Activated T-helper 17 cell treated with anti-CD3 and anti-CD28 coated beads, Interleukin-2, amount 50 U/mL, for 72 hours (primary cell): ENCODE results near the gene CACNA2D1. TPM values are rescaled to one million over a fixed set of nuclear protein-coding genes. Genes with fewer than 3 reads are reported as not detected.

Experiments used
- ATAC-seq: fragments of 150-1000 bp; cut with Tn5 transposase; replicated peaks from 2 replicates; pipeline ENCODE4 v1.10.0; 2021; ENCODE audit warnings: mild to moderate bottlenecking, moderate library complexity
- H3K27ac Mint-ChIP-seq: one replicate; pipeline ENCODE4 v1.8.0; 2022; ENCODE audit warnings: mixed read lengths
- H3K27me3 Mint-ChIP-seq: one replicate; pipeline ENCODE4 v1.8.0; 2022; ENCODE audit warnings: mixed read lengths
- H3K36me3 Mint-ChIP-seq: one replicate; pipeline ENCODE4 v1.8.0; 2022; ENCODE audit warnings: low read depth, mild to moderate bottlenecking, mixed read lengths
- H3K4me1 Mint-ChIP-seq: one replicate; pipeline ENCODE4 v1.8.0; 2022; ENCODE audit warnings: mixed read lengths
- H3K4me3 Mint-ChIP-seq: one replicate; pipeline ENCODE4 v1.8.0; 2022; ENCODE audit warnings: mild to moderate bottlenecking, mixed read lengths
- H3K9me3 Mint-ChIP-seq: one replicate; pipeline ENCODE4 v1.8.0; 2022; ENCODE audit warnings: mixed read lengths
- total RNA-seq, 2 donors: library from RNA; stranded (reverse); gene quantifications; one replicate each; pipeline ENCODE4 v1.2.3, GENCODE V29; 2022

Gene CACNA2D1
- not detected for total RNA-seq

DNA sequence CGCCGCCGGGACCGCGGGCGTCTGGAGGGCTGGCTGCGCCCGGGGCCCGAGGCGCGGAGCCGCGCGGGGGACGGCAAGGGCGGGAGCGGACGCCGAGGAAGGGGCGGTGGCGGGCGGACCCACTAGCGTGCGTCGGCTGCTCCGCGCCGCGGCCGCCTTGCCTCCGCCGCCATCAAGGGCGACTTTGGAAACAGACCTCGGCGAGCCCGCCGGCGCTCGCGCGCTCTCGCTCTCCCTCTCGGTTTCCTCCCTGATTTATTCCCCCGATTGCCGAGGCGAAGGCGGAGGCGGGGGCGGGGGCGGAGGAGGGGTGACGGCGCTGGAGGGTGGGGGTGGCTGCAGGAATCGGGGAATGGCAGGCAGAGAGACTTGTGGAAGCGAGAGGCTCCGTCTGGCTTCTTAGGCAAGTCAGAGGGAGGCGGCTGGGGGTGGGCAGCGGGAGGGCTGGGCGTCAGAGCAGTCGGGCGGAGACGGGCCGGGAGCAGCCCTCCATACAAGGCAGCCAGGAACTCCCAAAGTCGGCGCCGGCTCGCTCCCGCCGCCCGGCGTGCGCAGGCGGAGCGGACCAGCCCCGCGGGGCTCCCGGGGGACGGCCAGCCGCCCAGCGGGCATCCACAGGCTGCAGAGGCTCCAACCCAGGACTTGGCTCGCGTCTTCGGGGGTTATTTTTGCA, at the start of gene CACNA2D1:
CACNA2D1 (minus strand) TSS at position 231 of the 673 bp plus-strand sequence.
- Mint-ChIP-seq H3K27ac (no peak within 1 kb of the TSS), H3K9me3 (no peaks in the 10 kb centered on the region), H3K4me3 (peak within 1 kb of the TSS; percentile 50), H3K27me3 (peaks cover 25% of the 10 kb centered on the region), H3K4me1 (no peaks in the 10 kb centered on the region), H3K36me3 (no peaks in the 10 kb centered on the region)
- ATAC-seq, result no peak

- Mint-ChIP-seq H3K4me3 (no peak overlapping the region), H3K9me3 (no peaks in the 10 kb centered on the region), H3K27ac (no peak overlapping the region), H3K36me3 (no peaks in the 10 kb centered on the region), H3K27me3 (no peaks in the 10 kb centered on the region), H3K4me1 (no peaks in the 10 kb centered on the region)
- ATAC-seq, result no peak
Measured at GRCh38 chr7:82481499-82482097, 38.0 kb upstream of the CACNA2D1 start.

DNA sequence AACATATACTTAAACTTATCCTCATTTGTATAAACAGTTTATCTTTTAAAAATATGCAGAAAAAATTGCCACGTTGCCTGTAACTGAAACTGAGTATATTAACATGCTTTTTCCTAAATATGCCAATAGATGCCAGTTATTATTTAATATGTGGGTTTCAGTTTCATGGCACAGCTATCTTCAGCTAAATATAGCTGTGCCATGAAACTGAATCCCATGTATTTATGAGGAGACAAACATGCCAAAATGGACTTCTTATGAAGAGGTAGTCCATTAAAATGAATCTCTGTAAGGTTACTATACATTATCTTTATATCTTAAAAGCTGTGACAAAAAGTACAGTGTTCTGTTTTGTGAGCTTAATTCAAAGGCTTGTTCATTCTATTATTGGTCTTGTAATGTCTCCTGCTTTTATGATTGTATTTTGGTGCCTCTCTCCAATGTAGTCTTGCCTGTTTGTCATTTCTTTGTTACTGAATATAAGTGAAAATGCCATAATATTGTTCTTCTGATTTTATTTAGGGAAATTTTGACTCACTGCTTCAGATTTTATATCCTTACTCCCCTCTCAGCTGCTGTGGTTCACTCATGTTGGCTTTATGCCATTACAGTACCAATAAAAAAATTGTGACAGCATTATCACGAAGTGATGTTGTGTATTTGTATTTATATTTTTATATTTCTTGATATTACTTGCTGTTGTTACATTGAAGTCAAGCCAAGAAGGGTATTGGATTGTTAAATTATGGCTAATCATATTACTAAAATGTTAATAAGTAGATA, 34.3 kb upstream of the CACNA2D1 start:
- ATAC-seq, result no peak
- no peaks in the 10 kb centered on the region for H3K36me3 Mint-ChIP-seq

DNA sequence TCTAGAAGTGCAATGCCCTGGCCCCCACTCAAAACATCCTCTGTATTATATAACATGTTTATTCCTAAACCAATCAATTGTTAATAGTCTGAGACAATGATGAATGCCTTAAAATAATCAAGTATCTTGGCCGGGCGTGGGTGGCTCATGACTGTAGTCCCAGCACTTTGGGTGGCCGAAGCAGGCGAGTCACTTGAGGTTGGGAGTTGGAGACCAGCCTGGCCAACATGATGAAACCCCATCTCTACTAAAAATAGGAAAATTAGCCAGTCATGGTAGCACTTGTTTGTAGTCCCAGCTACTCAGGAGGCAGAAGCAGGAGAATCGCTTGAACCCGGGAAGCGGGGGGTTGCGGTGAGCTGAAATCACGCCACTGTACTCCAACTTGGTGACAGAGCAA, 29.4 kb upstream of the CACNA2D1 start:
- H3K9me3 Mint-ChIP-seq, result peaks cover 7% of the 10 kb centered on the region
- no peak overlapping the region for H3K4me3 Mint-ChIP-seq
- no peaks in the 10 kb centered on the region for H3K27me3 Mint-ChIP-seq
- no peaks in the 10 kb centered on the region for H3K36me3 Mint-ChIP-seq
- ATAC-seq, result no peak
- H3K27ac Mint-ChIP-seq, result no peak overlapping the region
- no peaks in the 10 kb centered on the region for H3K4me1 Mint-ChIP-seq

More for the DNA sequence above, 34.3 kb upstream of the CACNA2D1 start:
- Mint-ChIP-seq H3K27me3 (no peaks in the 10 kb centered on the region), H3K4me3 (no peak overlapping the region), H3K27ac (no peak overlapping the region), H3K9me3 (no peaks in the 10 kb centered on the region), H3K4me1 (no peaks in the 10 kb centered on the region)

DNA sequence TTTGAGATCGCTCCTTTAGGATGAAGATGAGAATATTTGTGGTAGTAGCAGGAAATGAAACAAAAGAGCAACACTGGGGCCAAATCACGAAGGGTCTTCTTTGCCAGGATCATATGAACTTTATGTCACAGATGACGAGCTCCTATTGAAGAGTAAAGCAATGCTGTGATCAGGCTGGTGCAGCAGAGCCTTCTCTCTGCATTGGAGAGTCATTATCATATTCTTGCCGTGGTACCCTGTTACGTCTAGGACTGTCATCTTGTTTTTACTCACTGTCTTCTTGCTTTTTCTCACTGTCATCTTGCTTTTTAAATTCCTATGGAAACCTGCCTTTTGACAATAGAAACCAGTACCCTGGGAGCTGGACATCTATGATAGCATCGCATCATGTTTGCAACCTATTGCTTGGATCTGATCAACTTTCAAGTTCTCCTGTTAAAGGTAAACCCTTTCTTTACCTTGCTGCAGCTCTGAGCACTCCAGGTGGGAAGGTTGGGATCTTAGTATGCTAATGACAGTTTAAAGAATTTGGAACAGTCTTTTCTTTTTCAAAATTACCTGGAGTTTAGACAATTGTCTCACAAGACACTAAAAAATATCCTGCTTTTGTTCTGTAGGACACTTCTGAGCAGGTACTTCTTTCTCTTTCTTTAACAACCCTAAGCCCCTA, 27.9 kb upstream of the CACNA2D1 start:
- Mint-ChIP-seq H3K27me3 (no peaks in the 10 kb centered on the region), H3K27ac (no peak overlapping the region)

GRCh38 chr7:82469207-82469606, 25.6 kb upstream of the CACNA2D1 start:
- no peaks in the 10 kb centered on the region for H3K27me3 Mint-ChIP-seq
- no peak for ATAC-seq
- H3K4me3 Mint-ChIP-seq, result no peak overlapping the region
- no peaks in the 10 kb centered on the region for H3K36me3 Mint-ChIP-seq
- H3K4me1 Mint-ChIP-seq, result no peaks in the 10 kb centered on the region
- peaks cover 7% of the 10 kb centered on the region for H3K9me3 Mint-ChIP-seq
- H3K27ac Mint-ChIP-seq, result no peak overlapping the region

More for the DNA sequence above, 27.9 kb upstream of the CACNA2D1 start:
- peaks cover 7% of the 10 kb centered on the region for H3K9me3 Mint-ChIP-seq
- no peak for ATAC-seq
- H3K36me3 Mint-ChIP-seq, result no peaks in the 10 kb centered on the region
- H3K4me1 Mint-ChIP-seq, result no peaks in the 10 kb centered on the region
- no peak overlapping the region for H3K4me3 Mint-ChIP-seq

DNA sequence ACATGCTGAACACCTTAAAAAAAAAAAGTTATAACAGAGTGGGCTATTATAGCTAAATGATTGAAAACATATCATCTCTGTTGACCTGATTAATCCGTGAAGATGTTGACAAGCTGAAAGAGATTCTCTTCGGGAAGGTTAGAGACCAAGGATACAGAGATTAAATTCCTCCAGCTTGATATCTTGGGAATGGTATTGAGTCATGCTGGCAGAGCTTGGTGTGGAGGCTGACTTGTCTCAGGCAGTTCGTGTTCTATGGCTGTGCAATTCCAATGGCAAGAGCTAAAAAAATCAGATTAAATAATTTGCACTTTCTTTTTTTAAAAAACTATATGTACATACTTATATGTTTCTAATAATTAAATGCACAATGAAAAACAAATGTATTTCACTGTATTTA, 24.9 kb upstream of the CACNA2D1 start:
- H3K4me3 Mint-ChIP-seq, result no peak overlapping the region
- no peak for ATAC-seq
- no peaks in the 10 kb centered on the region for H3K27me3 Mint-ChIP-seq
- H3K27ac Mint-ChIP-seq, result no peak overlapping the region
- H3K4me1 Mint-ChIP-seq, result no peaks in the 10 kb centered on the region
- no peaks in the 10 kb centered on the region for H3K36me3 Mint-ChIP-seq
- H3K9me3 Mint-ChIP-seq, result peaks cover 7% of the 10 kb centered on the region

GRCh38 chr7:82467020-82467419, 23.4 kb upstream of the CACNA2D1 start:
- ATAC-seq, result no peak
- Mint-ChIP-seq H3K4me1 (no peaks in the 10 kb centered on the region), H3K4me3 (no peak overlapping the region), H3K36me3 (no peaks in the 10 kb centered on the region), H3K27me3 (no peaks in the 10 kb centered on the region), H3K9me3 (peaks cover 7% of the 10 kb centered on the region), H3K27ac (no peak overlapping the region)

DNA sequence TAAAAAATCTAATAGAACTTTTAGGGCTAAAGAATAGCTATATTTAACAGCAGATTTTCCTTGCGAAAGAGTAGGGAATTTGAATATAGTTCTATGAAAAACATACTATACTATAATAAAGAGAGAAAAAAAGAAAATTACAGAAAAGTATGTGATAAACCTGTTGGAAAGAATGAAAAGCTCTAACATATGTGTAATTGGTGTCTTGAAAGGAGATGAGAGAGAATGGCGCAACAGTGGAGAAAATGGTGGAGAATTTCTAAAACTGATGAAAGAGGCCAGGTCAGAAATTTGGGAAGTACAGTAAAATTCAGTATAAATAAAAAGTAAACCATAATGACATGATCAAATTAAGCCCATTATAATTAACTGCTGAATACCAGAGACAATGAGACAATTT, 20.8 kb upstream of the CACNA2D1 start:
- H3K4me3 Mint-ChIP-seq, result no peak overlapping the region
- H3K9me3 Mint-ChIP-seq, result no peaks in the 10 kb centered on the region
- H3K27me3 Mint-ChIP-seq, result no peaks in the 10 kb centered on the region
- no peaks in the 10 kb centered on the region for H3K4me1 Mint-ChIP-seq
- no peak for ATAC-seq
- no peak overlapping the region for H3K27ac Mint-ChIP-seq
- H3K36me3 Mint-ChIP-seq, result no peaks in the 10 kb centered on the region

- Mint-ChIP-seq H3K36me3 (no peaks in the 10 kb centered on the region), H3K4me1 (no peaks in the 10 kb centered on the region), H3K27me3 (no peaks in the 10 kb centered on the region), H3K4me3 (no peak overlapping the region), H3K27ac (no peak overlapping the region), H3K9me3 (peaks cover 6% of the 10 kb centered on the region)
- no peak for ATAC-seq
Measured at GRCh38 chr7:82455295-82455694, 11.7 kb upstream of the CACNA2D1 start.

- H3K4me3 Mint-ChIP-seq, result no peak overlapping the region
- ATAC-seq, result no peak
- no peaks in the 10 kb centered on the region for H3K9me3 Mint-ChIP-seq
- no peaks in the 10 kb centered on the region for H3K27me3 Mint-ChIP-seq
- no peaks in the 10 kb centered on the region for H3K36me3 Mint-ChIP-seq
- H3K4me1 Mint-ChIP-seq, result no peaks in the 10 kb centered on the region
- no peak overlapping the region for H3K27ac Mint-ChIP-seq
Measured at GRCh38 chr7:82450759-82451158, 7.2 kb upstream of the CACNA2D1 start.

GRCh38 chr7:82449910-82450309, 6.3 kb upstream of the CACNA2D1 start:
- no peaks in the 10 kb centered on the region for H3K36me3 Mint-ChIP-seq
- ATAC-seq, result no peak
- no peak overlapping the region for H3K4me3 Mint-ChIP-seq
- H3K27ac Mint-ChIP-seq, result no peak overlapping the region
- peaks cover 6% of the 10 kb centered on the region for H3K27me3 Mint-ChIP-seq
- no peaks in the 10 kb centered on the region for H3K9me3 Mint-ChIP-seq
- H3K4me1 Mint-ChIP-seq, result no peaks in the 10 kb centered on the region

DNA sequence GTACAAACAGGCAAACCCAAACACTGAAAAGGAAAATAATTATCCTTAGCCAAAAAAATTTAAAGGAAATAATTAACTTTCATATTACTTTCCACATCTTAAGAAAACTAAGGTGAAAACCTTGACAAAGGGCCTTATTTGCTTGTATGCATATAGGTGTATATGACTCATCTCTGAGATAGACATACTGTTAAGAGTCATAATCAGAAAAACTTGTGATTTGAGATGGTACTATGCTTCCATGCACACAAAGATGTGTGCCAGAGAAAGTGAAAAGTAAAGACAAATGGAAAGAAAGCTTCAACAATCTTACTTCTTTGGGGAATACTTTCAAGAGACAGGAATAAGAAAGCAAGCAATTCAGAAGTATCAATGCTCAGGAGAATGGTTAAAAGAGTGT, 3.3 kb upstream of the CACNA2D1 start:
- no peak overlapping the region for H3K27ac Mint-ChIP-seq
- H3K9me3 Mint-ChIP-seq, result no peaks in the 10 kb centered on the region

GRCh38 chr7:82445271-82445670, 1.7 kb upstream of the CACNA2D1 start:
- Mint-ChIP-seq H3K27me3 (peaks cover 25% of the 10 kb centered on the region), H3K9me3 (no peaks in the 10 kb centered on the region), H3K36me3 (no peaks in the 10 kb centered on the region), H3K27ac (no peak overlapping the region), H3K4me3 (no peak overlapping the region), H3K4me1 (no peaks in the 10 kb centered on the region)
- no peak for ATAC-seq

More for the DNA sequence above, 3.3 kb upstream of the CACNA2D1 start:
- Mint-ChIP-seq H3K4me3 (no peak overlapping the region), H3K27me3 (peaks cover 17% of the 10 kb centered on the region), H3K36me3 (no peaks in the 10 kb centered on the region), H3K4me1 (no peaks in the 10 kb centered on the region)
- ATAC-seq, result no peak
